ENCODE measurements around the gene RMRP. TPM values are rescaled to one million over a fixed set of nuclear protein-coding genes. Genes with fewer than 3 reads are reported as not detected.

RMRP gene
- total and polyA plus RNA-seq, 9 of the 15 experiments (the other 6 are each of a cell fraction or from before 2014, with no cell fraction given), result 75.7 to 89,974 (median 13,378) TPM; not detected in 3

DNA sequence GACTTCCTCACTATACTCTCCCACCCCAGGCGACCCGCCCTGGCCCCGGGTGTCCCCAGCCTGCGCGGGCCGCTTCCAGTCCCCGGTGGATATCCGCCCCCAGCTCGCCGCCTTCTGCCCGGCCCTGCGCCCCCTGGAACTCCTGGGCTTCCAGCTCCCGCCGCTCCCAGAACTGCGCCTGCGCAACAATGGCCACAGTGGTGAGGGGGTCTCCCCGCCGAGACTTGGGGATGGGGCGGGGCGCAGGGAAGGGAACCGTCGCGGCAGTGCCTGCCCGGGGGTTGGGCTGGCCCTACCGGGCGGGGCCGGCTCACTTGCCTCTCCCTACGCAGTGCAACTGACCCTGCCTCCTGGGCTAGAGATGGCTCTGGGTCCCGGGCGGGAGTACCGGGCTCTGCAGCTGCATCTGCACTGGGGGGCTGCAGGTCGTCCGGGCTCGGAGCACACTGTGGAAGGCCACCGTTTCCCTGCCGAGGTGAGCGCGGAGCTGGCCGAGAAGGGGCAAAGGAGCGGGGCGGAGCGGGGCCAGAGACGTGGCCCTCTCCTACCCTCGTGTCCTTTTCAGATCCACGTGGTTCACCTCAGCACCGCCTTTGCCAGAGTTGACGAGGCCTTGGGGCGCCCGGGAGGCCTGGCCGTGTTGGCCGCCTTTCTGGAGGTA lies 18.0 kb upstream of the RMRP start:
- no peaks in the 10 kb centered on the region for H3K36me3 ChIP-seq (ENCODE audit: control insufficient read depth, insufficient read depth, low read length)
- no TSS peak for BruUV-seq (replicated peaks)
- no peaks in the 10 kb centered on the region for H3K9me3 ChIP-seq (replicated peaks; ENCODE audit: control insufficient read depth, insufficient read depth, low read depth, low read length)
- no peak overlapping the region for H3K9ac ChIP-seq (ENCODE audit: insufficient read depth in 1 of 2, low read depth in 2 of 2, low read length in 2 of 2)
- ATAC-seq (no peak), DNase-seq (ENCODE audit: extremely low read depth in 1 of 4, low spot score in 3 of 4) (no peak), FAIRE-seq (no peak)
- CTCF ChIA-PET (ENCODE audit: low intra/inter-chr PET ratio), result no interaction called here
- no peak overlapping the region for H3K4me3 ChIP-seq
- no peaks in the 10 kb centered on the region for H3K79me2 ChIP-seq (ENCODE audit: control insufficient read depth, insufficient read depth, low read length)
- H2AFZ ChIP-seq (ENCODE audit: low read depth, low read length), result no peak overlapping the region
- H3K4me2 ChIP-seq (ENCODE audit: insufficient read depth, low read length), result no peak overlapping the region
- no peaks in the 10 kb centered on the region for H3K9me1 ChIP-seq (ENCODE audit: control insufficient read depth, insufficient read depth, low read length)
- in situ Hi-C loops (cut with MboI), result no loop called here
- no peaks in the 10 kb centered on the region for H3K27me3 ChIP-seq (ENCODE audit: control insufficient read depth in 2 of 2, insufficient read depth in 2 of 2, low read length in 2 of 2)
- H4K20me1 ChIP-seq (replicated peaks; ENCODE audit: control insufficient read depth, insufficient read depth, low read length), result no peaks in the 10 kb centered on the region
- POLR2A ChIA-PET, result interaction anchor here (1.0 kb wide), 1 partner anchor 15 kb away, joined by 4 read pairs; no protein-coding TSS in a partner anchor
- peaks cover 0 to 15% of the 10 kb centered on the region in 2 experiments; a peak in 4 of 5 replicates for H3K4me1 ChIP-seq (replicated peaks in 1 of 2; ENCODE audit: control insufficient read depth in 2 of 2, insufficient read depth in 2 of 2, low read length in 2 of 2)
- H3K27ac ChIP-seq (ENCODE audit: extremely low read depth, low read depth, low read length), result no peak overlapping the region
- 66% methylated on average over 7 of the region's 51 CpGs for WGBS (ENCODE audit: insufficient coverage, low coverage, missing lambda C conversion rate)
- intact Hi-C loops (cut with micrococcal nuclease), result no loop called here
- TF ChIP-seq KDM2B (CRISPR knock-in tag; IDR thresholded peaks at IDR 0.05) (no peak), MECOM (CRISPR knock-in tag; IDR thresholded peaks at IDR 0.05) (no peak), ZNF224 (CRISPR knock-in tag; IDR thresholded peaks at IDR 0.05) (no peak), CBX2 (IDR thresholded peaks at IDR 0.05; ENCODE audit: insufficient read depth, low read length, poor library complexity, severe bottlenecking) (no peak), STAT5A (IDR thresholded peaks at IDR 0.05; ENCODE audit: borderline replicate concordance, low read length) (no peak), ZNF644 (tag; IDR thresholded peaks at IDR 0.05; ENCODE audit: low read depth) (no peak), POLR2A (conservative IDR thresholded peaks at IDR 0.05) (no peak), CBX5 (IDR thresholded peaks at IDR 0.05; ENCODE audit: borderline replicate concordance, low read depth) (no peak)
- TF ChIP-seq, protein P1, sequence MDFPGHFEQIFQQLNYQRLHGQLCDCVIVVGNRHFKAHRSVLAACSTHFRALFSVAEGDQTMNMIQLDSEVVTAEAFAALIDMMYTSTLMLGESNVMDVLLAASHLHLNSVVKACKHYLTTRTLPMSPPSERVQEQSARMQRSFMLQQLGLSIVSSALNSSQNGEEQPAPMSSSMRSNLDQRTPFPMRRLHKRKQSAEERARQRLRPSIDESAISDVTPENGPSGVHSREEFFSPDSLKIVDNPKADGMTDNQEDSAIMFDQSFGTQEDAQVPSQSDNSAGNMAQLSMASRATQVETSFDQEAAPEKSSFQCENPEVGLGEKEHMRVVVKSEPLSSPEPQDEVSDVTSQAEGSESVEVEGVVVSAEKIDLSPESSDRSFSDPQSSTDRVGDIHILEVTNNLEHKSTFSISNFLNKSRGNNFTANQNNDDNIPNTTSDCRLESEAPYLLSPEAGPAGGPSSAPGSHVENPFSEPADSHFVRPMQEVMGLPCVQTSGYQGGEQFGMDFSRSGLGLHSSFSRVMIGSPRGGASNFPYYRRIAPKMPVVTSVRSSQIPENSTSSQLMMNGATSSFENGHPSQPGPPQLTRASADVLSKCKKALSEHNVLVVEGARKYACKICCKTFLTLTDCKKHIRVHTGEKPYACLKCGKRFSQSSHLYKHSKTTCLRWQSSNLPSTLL (IDR thresholded peaks at IDR 0.05), result no peak
- TF ChIP-seq, protein P2, sequence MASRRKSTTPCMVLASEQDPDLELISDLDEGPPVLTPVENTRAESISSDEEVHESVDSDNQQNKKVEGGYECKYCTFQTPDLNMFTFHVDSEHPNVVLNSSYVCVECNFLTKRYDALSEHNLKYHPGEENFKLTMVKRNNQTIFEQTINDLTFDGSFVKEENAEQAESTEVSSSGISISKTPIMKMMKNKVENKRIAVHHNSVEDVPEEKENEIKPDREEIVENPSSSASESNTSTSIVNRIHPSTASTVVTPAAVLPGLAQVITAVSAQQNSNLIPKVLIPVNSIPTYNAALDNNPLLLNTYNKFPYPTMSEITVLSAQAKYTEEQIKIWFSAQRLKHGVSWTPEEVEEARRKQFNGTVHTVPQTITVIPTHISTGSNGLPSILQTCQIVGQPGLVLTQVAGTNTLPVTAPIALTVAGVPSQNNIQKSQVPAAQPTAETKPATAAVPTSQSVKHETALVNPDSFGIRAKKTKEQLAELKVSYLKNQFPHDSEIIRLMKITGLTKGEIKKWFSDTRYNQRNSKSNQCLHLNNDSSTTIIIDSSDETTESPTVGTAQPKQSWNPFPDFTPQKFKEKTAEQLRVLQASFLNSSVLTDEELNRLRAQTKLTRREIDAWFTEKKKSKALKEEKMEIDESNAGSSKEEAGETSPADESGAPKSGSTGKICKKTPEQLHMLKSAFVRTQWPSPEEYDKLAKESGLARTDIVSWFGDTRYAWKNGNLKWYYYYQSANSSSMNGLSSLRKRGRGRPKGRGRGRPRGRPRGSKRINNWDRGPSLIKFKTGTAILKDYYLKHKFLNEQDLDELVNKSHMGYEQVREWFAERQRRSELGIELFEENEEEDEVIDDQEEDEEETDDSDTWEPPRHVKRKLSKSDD (conservative IDR thresholded peaks at IDR 0.05; ENCODE audit: low read length), result no peak
- TF ChIP-seq, protein P3, sequence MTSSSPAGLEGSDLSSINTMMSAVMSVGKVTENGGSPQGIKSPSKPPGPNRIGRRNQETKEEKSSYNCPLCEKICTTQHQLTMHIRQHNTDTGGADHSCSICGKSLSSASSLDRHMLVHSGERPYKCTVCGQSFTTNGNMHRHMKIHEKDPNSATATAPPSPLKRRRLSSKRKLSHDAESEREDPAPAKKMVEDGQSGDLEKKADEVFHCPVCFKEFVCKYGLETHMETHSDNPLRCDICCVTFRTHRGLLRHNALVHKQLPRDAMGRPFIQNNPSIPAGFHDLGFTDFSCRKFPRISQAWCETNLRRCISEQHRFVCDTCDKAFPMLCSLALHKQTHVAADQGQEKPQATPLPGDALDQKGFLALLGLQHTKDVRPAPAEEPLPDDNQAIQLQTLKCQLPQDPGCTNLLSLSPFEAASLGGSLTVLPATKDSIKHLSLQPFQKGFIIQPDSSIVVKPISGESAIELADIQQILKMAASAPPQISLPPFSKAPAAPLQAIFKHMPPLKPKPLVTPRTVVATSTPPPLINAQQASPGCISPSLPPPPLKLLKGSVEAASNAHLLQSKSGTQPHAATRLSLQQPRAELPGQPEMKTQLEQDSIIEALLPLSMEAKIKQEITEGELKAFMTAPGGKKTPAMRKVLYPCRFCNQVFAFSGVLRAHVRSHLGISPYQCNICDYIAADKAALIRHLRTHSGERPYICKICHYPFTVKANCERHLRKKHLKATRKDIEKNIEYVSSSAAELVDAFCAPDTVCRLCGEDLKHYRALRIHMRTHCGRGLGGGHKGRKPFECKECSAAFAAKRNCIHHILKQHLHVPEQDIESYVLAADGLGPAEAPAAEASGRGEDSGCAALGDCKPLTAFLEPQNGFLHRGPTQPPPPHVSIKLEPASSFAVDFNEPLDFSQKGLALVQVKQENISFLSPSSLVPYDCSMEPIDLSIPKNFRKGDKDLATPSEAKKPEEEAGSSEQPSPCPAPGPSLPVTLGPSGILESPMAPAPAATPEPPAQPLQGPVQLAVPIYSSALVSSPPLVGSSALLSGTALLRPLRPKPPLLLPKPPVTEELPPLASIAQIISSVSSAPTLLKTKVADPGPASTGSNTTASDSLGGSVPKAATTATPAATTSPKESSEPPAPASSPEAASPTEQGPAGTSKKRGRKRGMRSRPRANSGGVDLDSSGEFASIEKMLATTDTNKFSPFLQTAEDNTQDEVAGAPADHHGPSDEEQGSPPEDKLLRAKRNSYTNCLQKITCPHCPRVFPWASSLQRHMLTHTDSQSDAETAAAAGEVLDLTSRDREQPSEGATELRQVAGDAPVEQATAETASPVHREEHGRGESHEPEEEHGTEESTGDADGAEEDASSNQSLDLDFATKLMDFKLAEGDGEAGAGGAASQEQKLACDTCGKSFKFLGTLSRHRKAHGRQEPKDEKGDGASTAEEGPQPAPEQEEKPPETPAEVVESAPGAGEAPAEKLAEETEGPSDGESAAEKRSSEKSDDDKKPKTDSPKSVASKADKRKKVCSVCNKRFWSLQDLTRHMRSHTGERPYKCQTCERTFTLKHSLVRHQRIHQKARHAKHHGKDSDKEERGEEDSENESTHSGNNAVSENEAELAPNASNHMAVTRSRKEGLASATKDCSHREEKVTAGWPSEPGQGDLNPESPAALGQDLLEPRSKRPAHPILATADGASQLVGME (CRISPR knock-in tag; IDR thresholded peaks at IDR 0.05), result no peak
